Muscle layer of duodenum (tissue), 2 donors: Measurements from ENCODE around the gene CCDC30.
"Not testable (repeated sequence)": the region's sequence is repeated elsewhere in the genome, so short reads cannot be mapped to it uniquely, and the experiment has no call there.

ENCODE experiments used
- H3K27ac ChIP-seq: one replicate; pipeline ENCODE4 v1.7.0; 2013; ENCODE audit warnings: mild to moderate bottlenecking, low read length
- H3K27me3 ChIP-seq: one replicate; pipeline ENCODE4 v1.7.0; 2013; ENCODE audit warnings: low read depth, mild to moderate bottlenecking, control low read depth, low read length
- H3K36me3 ChIP-seq, 2 donors: one replicate each; pipeline ENCODE4 v1.7.0; 2013; ENCODE audit warnings: low read length in 2 of 2, control low read depth in 1 of 2, mild to moderate bottlenecking in 1 of 2; ENCODE audit not compliant: insufficient read depth in 2 of 2, control insufficient read depth in 1 of 2
- H3K4me1 ChIP-seq, 2 donors: one replicate each; pipeline ENCODE4 v1.7.0; 2013; ENCODE audit warnings: low read length in 2 of 2, mild to moderate bottlenecking in 2 of 2, control low read depth in 1 of 2, moderate library complexity in 1 of 2; ENCODE audit not compliant: insufficient read depth in 2 of 2, control insufficient read depth in 1 of 2
- H3K4me3 ChIP-seq, 2 donors: one replicate each; pipeline ENCODE4 v1.7.0; 2013; ENCODE audit warnings: low read length in 2 of 2, low read depth in 1 of 2, mild to moderate bottlenecking in 1 of 2
- H3K9me3 ChIP-seq, 2 donors: one replicate each; pipeline ENCODE4 v1.7.0; 2013; ENCODE audit warnings: low read length in 2 of 2, control low read depth in 1 of 2, mild to moderate bottlenecking in 1 of 2; ENCODE audit not compliant: control insufficient read depth in 1 of 2
- donor health status: healthy.

CCDC30 gene

DNA sequence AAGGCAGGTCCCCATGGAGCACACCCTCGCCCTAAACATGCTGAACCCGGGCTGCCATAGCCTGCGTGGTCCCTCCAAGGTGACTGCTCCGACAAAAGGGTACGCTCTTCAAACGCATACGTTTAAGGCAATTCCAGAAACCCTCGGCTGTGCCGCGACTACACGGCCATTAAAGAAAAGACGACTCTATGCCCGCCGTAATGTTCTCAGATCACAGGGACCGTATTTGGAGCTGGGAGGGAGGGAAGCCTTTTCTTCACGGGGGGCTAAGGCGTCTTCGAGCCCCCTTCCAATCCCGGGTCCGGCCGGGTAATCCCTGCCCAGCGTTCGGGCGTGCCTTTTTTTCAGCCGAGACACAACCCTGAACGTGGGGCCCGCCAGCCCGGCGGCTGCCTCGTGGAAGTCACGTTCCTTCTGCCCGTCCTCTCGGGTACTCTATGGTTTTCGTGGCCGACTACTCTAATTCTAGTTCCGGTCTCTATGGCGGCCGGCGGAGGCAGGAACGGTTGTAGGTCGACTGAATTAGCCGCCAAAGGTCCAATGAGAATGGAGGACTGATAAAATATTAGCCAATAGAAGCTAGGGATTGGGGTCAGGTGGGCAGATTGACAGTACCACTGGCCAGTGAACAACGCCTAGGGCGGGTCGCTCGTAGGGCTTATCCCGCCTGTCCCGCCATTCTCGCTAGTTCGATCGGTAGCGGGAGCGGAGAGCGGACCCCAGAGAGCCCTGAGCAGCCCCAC lies 218.8 kb downstream of the CCDC30 start, which contains the start of gene YBX1:
TSS of gene YBX1 (plus strand) at position 678 of the 743 bp plus-strand sequence. CDS start 148 bp downstream, outside the sequence.
- peak within 1 kb of the TSS; percentile 86 for H3K27ac ChIP-seq
- H3K36me3 ChIP-seq, result peaks cover 0 to 9% of the 10 kb centered on the region in 2 donors
- peak within 1 kb of the TSS; percentile 87 to 88 for H3K4me3 ChIP-seq
- no peaks in the 10 kb centered on the region for H3K9me3 ChIP-seq
- peaks cover 19 to 47% of the 10 kb centered on the region in 2 donors for H3K4me1 ChIP-seq
- H3K27me3 ChIP-seq, result no peaks in the 10 kb centered on the region

DNA sequence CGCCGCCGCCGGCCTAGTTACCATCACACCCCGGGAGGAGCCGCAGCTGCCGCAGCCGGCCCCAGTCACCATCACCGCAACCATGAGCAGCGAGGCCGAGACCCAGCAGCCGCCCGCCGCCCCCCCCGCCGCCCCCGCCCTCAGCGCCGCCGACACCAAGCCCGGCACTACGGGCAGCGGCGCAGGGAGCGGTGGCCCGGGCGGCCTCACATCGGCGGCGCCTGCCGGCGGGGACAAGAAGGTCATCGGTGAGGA lies 219.3 kb downstream of the CCDC30 start:
- peaks cover 21 to 50% of the 10 kb centered on the region in 2 donors for H3K4me1 ChIP-seq
- not testable (repeated sequence) for H3K27ac ChIP-seq, H3K36me3 ChIP-seq, H3K27me3 ChIP-seq, H3K9me3 ChIP-seq
- peak overlapping the region; percentile 81 to 82 for H3K4me3 ChIP-seq

DNA sequence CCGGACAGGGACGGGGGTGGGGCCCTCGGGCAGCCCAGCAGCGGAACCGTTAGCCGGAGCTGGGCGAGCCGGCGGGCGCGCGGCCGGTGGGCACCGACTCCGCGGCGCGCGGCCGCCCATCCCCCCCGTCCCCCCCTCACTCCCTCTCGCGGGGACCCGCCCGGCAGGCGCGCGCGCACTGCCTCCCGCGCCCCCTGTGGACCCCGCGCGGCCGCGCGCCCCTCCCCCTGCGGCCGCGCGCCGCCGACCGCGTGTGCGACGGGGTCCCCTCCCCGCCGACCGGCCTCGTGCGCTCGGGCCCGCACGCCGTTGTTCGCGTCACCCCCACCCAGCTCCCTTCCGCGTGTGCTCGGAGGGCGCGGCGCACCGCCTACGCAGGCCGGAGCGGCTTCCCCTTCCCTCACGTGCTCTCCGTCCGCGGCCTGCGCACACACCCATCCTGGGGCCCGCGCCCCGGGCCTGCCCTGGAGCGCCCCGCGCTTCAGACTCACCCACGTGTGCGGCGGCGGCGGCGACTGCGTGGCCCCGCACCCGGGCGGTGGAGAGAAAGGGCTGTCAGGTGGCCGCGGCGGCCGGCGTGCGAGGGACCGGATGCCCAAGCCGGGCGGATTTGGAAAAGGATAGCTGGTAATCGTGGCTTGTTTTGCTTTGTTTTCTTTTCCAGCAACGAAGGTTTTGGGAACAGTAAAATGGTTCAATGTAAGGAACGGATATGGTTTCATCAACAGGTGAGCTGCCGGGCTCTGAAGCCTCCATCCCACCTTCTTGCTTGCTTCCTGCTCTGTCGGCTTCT lies 219.8 kb downstream of the CCDC30 start:
- Histone ChIP-seq H3K27ac (peak overlapping the region; percentile 62), H3K27me3 (no peaks in the 10 kb centered on the region), H3K36me3 (peaks cover 0 to 9% of the 10 kb centered on the region in 2 donors), H3K9me3 (no peaks in the 10 kb centered on the region), H3K4me3 (peak overlapping the region; percentile 87 to 88), H3K4me1 (peaks cover 21 to 55% of the 10 kb centered on the region in 2 donors)

DNA sequence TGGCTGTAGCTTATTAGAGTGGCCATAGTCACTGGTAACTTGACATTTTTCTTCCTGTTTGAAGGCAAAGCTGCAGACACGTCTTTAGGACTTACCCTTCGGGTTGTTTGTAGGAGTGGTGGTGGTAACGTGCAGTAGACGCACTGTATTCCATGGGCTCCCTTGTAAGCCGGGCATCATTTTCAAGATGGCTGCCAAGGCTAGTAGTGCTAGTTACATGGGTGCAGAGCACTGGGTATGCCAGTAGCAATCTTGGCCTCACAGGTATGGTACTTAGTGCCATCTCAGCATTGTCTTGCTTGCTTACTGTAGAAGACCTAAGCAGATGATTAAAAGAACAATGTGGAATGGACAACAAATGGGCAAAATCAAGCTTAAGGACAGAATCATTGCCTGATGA lies 221.1 kb downstream of the CCDC30 start:
- Histone ChIP-seq H3K27ac (no peak overlapping the region), H3K4me1 (peaks cover 21 to 67% of the 10 kb centered on the region in 2 donors), H3K9me3 (no peaks in the 10 kb centered on the region), H3K36me3 (peaks cover 0 to 9% of the 10 kb centered on the region in 2 donors), H3K4me3 (peak overlapping the region; percentile 87 to 88), H3K27me3 (no peaks in the 10 kb centered on the region)

DNA sequence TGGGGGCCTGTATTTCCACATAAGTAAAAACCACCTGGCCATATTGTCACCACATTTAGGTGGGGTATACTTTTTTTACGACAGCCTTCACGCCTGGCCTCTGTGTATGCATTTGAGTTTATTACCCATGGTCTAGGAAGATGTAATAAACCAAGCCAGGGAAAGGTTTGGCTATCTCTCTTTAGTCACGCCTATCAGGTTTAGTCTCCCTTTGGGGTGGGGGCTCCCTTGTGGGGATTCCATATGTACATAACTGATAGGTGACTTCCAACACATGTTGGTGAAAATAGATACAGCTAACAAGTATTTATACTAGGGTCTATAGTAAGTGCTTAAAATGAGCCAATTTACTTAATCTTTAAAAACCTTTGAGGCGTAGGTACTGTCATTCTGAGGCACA lies 223.3 kb downstream of the CCDC30 start:
- Histone ChIP-seq H3K4me3 (no peak overlapping the region), H3K4me1 (peaks cover 21 to 72% of the 10 kb centered on the region in 2 donors), H3K27ac (no peak overlapping the region)

DNA sequence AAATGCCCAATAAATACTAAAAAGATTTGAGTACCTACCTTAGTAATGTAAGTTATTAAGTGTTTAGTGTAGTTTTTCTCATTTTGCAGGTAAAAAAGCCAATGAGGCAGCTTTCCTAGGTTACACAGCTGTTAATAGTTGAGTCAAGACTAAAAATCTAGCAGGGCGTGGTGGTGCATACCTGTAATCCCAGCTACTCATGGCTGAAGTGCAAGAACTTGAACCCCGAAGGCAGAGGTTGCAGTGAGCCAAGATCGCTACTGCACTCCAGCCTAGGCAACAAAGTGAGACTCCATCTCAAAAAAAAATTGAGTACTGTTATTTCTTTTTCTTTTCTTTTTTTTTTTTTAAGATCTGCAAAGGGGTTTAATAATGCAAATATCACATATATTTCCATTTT lies 226.8 kb downstream of the CCDC30 start:
- H3K4me3 ChIP-seq, result no peak overlapping the region
- no peaks in the 10 kb centered on the region for H3K9me3 ChIP-seq
- H3K4me1 ChIP-seq, result peaks cover 7 to 63% of the 10 kb centered on the region in 2 donors
- H3K27ac ChIP-seq, result no peak overlapping the region
- H3K27me3 ChIP-seq, result no peaks in the 10 kb centered on the region
- H3K36me3 ChIP-seq, result peaks cover 0 to 5% of the 10 kb centered on the region in 2 donors

More for the DNA sequence above, 223.3 kb downstream of the CCDC30 start:
- Histone ChIP-seq H3K27me3 (no peaks in the 10 kb centered on the region), H3K9me3 (no peaks in the 10 kb centered on the region), H3K36me3 (peaks cover 0 to 9% of the 10 kb centered on the region in 2 donors)

DNA sequence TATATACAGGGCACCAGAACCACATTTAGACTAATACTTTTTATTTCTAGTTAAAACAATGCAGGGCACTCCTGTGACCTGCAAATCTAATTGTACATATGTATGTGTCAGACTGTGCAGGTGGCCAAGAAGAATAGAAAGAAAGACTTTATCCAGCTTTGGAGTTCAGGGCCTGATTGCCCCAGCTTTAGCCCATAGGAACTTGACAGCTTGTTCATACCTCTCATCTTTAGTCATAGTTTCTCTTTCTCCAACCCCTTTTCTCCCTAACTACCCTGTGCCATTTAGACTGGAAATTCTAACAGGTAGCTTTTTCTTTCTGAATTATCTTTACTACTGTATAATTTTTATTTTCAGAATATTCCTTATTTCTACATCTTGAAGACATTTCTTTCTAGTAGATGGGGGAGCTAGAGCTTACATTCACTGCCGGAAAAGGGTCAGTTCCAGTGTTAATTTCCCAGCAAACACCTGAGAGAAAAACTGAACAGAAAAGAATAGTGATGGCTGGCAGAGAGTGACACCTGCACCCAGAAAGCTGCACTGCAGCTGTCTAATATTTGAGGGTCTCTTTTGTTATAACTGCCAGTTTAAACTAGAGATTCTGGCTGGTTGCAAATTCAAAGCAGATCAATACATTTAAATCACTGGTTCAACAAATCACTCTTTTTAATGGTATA lies 227.5 kb downstream of the CCDC30 start:
- H3K9me3 ChIP-seq, result no peaks in the 10 kb centered on the region
- peaks cover 5 to 7% of the 10 kb centered on the region in 2 donors for H3K36me3 ChIP-seq
- H3K27ac ChIP-seq, result no peak overlapping the region
- no peak overlapping the region for H3K4me3 ChIP-seq
- no peaks in the 10 kb centered on the region for H3K27me3 ChIP-seq
- H3K4me1 ChIP-seq, result peaks cover 6 to 56% of the 10 kb centered on the region in 2 donors

DNA sequence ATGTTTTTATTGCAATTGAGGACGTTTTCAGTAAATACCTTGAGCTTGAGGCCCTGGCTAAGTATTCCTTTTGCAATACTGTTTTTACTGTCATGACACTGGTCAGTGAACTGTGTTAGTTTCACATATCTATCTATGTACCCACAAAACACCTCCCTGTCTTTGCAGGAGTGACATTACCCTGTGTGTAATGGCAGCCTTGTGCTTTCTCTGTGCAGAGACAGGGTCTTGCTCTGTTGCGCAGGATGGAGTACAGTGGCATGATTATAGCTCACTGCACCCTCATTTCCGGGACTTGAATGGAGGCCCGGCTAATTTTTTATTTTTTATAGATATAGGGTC lies 228.0 kb downstream of the CCDC30 start:
- peaks cover 6 to 51% of the 10 kb centered on the region in 2 donors for H3K4me1 ChIP-seq
- H3K36me3 ChIP-seq, result peaks cover 5 to 12% of the 10 kb centered on the region in 2 donors
- H3K4me3 ChIP-seq, result no peak overlapping the region
- no peaks in the 10 kb centered on the region for H3K27me3 ChIP-seq
- no peaks in the 10 kb centered on the region for H3K9me3 ChIP-seq
- no peak overlapping the region for H3K27ac ChIP-seq

DNA sequence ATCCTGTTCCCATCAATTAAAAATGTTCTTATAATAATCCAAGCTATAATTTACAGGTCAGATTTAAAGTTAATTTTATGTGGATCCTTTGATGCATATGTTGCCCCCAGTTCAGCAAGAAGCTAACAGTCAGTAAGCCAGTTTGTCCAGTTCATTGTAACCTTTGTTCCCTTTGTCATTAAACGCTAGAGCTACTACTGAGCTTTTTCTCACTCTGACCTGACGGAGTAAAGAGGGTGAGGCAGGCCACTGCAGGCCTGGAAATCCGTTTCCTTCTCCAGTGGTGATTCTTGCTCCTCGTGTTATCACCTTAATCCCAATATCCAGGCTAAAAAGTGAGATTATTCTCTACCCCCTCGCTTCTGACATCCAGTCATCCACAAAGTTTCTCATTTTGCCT lies 229.4 kb downstream of the CCDC30 start:
- Histone ChIP-seq H3K27ac (peak overlapping the region; percentile 64), H3K9me3 (no peaks in the 10 kb centered on the region), H3K36me3 (peaks cover 19 to 21% of the 10 kb centered on the region in 2 donors), H3K27me3 (no peaks in the 10 kb centered on the region), H3K4me3 (no peak overlapping the region), H3K4me1 (peaks cover 0 to 41% of the 10 kb centered on the region in 2 donors)

DNA sequence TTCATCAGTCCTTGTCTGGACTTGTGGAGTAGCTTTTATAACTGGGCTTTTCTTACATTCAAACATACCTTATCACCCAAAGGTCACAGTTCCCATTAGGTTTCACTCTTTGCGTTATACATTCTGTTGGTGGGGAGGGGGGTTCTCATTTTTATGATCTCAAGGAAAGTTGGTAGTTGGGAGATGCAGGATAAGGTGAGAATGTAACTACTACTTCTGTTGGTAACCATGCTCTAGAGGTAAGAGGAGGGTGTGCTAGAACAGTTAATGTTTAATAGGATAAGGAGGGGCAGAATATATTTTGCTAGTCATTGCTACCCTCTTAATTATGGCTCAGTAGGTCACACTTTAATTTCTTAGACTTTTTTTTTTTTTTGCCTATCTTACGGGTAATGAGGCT lies 229.8 kb downstream of the CCDC30 start:
- peaks cover 0 to 36% of the 10 kb centered on the region in 2 donors for H3K4me1 ChIP-seq

DNA sequence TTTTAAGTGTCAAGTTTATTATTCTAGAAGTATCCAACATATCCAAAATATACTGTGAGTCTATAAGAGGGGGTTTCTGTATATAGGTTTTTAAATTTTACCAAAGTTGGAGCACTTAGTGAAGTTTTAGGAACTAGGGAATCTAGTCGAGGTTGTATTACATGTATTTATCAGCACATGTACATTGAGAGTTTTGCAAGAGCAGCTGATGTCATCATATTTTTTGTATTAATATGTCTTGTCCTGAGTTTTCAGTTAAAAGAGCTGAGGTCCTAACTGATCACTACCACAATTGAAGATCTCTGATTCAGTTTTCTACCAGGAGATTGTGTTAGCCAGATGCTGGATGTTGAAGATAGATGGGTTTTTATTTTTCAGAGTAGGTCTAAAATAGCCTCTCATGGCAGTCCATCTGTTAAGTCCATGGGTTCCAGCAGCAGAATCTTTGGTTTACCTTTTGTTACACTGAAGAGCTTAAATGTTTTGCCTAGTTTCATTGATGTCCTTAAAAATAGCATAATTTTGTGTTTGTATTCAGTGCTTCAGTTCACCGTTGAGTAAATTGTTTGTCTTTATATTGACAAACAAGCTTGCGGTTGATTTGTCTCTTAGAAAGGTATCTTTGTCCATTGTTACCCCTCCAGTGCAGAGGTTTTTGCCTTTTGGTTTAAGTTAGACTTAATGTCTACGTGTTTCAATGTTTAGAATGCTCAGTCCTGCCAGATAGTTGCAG lies 235.2 kb downstream of the CCDC30 start:
- Histone ChIP-seq H3K9me3 (no peaks in the 10 kb centered on the region), H3K4me3 (no peak overlapping the region), H3K27me3 (no peaks in the 10 kb centered on the region), H3K36me3 (peaks cover 63 to 68% of the 10 kb centered on the region in 2 donors), H3K4me1 (peaks cover 0 to 3% of the 10 kb centered on the region in 2 donors), H3K27ac (no peak overlapping the region)

More for the DNA sequence above, 229.8 kb downstream of the CCDC30 start:
- H3K27ac ChIP-seq, result peak overlapping the region; percentile 64
- H3K4me3 ChIP-seq, result no peak overlapping the region
- H3K9me3 ChIP-seq, result no peaks in the 10 kb centered on the region
- H3K36me3 ChIP-seq, result peaks cover 23 to 25% of the 10 kb centered on the region in 2 donors
- H3K27me3 ChIP-seq, result no peaks in the 10 kb centered on the region
